GM12801 (cell line): ENCODE results near the gene LRGUK.

Experiments
- TF ChIP-seq, protein P1 (sequence below): IDR thresholded peaks from one replicate; pipeline ENCODE4 v1.5.1; 2011; ENCODE audit warnings: control low read depth; ENCODE audit not compliant: insufficient read length; ENCODE audit errors: extremely low read depth

Gene LRGUK, protein sequence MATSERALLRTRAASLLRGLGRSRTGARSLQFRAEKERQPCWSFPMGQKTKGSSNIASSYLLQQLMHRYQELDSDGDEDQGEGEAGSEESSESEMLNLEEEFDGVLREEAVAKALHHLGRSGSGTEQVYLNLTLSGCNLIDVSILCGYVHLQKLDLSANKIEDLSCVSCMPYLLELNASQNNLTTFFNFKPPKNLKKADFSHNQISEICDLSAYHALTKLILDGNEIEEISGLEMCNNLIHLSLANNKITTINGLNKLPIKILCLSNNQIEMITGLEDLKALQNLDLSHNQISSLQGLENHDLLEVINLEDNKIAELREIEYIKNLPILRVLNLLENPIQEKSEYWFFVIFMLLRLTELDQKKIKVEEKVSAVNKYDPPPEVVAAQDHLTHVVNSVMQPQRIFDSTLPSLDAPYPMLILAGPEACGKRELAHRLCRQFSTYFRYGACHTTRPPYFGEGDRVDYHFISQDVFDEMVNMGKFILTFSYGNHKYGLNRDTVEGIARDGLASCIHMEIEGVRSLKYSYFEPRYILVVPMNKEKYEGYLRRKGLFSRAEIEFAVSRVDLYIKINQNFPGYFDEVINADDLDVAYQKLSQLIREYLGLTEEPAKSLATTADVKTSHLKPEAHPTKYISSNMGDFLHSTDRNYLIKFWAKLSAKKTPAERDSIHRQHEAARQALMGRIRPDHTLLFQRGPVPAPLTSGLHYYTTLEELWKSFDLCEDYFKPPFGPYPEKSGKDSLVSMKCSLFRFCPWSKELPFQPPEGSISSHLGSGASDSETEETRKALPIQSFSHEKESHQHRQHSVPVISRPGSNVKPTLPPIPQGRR

DNA sequence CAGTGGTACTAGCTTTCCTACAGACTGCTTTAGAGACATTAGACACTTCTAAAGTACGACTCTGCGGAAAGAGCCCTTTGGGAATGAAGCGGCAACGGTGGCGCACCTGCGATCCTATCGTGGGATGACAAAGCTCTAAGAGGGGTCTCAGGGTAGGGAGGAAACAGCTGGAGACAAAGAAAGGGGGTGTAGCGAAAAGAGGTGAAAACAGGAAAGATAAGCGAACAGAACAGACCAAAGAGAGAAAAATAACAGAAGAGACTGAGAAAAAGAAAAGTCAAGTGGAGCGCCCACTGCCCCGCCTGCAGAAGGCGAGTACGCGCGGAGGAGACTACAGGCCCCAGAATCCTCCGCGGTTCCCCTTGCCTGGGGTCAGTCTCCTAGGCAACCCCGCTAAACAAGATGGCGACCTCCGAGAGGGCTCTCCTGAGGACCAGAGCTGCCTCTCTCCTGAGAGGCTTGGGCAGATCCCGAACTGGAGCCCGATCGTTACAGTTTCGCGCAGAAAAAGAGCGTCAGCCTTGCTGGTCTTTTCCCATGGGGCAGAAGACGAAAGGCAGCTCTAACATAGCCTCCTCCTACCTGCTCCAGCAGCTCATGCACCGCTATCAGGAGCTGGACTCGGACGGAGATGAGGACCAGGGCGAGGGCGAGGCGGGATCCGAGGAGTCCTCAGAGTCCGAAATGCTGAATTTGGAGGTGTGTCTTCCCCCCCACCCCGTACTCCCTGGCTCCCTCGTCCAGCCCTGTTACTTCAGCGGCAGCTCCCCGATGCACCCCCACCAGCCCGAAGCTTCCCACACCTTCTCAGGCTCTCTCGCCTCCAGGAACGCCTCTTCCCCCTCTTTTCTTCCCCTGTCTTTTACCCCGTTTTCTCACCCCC lies at the start of gene LRGUK:
TSS of gene LRGUK (plus strand) at position 375 of the 883 bp plus-strand sequence. CDS start at position 403, 28 bp downstream.
- TF ChIP-seq, protein P1, sequence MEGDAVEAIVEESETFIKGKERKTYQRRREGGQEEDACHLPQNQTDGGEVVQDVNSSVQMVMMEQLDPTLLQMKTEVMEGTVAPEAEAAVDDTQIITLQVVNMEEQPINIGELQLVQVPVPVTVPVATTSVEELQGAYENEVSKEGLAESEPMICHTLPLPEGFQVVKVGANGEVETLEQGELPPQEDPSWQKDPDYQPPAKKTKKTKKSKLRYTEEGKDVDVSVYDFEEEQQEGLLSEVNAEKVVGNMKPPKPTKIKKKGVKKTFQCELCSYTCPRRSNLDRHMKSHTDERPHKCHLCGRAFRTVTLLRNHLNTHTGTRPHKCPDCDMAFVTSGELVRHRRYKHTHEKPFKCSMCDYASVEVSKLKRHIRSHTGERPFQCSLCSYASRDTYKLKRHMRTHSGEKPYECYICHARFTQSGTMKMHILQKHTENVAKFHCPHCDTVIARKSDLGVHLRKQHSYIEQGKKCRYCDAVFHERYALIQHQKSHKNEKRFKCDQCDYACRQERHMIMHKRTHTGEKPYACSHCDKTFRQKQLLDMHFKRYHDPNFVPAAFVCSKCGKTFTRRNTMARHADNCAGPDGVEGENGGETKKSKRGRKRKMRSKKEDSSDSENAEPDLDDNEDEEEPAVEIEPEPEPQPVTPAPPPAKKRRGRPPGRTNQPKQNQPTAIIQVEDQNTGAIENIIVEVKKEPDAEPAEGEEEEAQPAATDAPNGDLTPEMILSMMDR: no peak

DNA sequence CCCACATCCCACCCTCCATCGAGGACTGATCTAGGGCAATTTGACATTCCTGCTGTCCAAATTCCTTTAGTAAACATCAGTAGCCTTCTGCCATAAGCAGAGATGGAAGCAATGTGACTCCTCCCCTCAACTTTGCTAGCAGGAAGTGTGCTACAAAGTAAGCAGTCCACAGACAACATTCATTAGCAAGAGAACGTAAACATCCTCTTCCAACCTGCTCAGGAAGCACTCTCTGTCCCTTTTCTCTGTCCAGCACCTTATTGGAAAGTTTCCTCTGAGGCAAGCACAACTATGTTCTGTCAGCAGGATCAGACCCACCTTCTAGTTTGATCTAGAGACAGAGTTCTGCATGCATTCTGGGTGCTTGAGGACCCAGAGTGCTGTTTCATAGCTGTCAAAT lies 48.1 kb upstream of the LRGUK start:
- TF ChIP-seq, protein P1: no peak

DNA sequence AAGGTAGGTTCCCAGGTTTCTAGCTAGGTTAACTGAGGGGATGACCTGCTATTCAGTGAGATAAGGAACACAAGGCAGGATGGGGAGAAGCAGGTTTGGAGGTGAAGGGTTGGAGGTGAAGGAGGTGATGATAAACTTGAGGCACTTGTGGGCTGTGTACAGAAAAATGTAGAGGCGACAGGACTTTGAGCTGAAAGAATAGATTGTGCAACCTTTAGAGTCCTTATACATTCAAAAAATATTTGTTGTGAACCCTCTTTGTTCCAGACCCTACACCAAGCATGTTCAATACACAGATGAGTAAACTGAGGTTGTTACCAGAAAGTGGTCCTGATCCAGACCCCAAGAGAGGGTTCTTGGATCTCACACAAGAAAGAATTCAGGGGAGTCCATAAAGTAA lies 45.4 kb upstream of the LRGUK start:
- TF ChIP-seq, protein P1: no peak

DNA sequence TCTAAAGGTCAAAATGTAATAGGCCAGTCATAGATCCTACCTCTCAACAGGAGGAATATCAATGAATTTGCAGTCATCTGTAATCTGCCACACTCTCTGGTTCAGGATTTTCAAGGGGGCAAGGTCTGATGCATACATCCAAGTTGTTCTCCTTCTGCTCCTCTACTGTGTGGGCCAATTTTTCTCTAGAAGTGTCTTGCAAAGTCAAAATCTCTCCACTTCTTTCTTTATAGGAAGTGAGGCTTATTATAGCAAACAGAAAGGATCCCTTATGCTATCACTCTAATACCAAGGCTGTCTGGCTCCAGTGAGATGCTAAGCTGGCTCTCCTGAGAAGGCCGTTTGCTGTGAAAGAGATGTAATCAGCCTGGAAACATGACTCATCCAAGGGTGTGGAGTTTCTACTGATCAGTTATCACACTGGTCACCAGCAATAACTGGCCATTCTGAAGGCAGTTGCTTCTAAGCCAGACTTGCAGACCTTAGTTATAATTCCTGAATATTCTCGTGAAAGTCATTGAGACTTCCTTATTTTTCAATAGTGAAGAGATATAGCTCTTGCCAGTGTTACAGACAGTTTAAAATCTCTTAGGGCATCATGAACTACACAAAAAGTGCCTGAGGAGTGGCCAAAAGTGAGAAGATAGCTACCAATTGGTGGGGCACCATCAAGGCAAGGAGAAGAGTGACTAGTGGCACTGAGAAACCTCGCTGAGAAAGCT lies 43.2 kb upstream of the LRGUK start:
- TF ChIP-seq, protein P1: no peak

DNA sequence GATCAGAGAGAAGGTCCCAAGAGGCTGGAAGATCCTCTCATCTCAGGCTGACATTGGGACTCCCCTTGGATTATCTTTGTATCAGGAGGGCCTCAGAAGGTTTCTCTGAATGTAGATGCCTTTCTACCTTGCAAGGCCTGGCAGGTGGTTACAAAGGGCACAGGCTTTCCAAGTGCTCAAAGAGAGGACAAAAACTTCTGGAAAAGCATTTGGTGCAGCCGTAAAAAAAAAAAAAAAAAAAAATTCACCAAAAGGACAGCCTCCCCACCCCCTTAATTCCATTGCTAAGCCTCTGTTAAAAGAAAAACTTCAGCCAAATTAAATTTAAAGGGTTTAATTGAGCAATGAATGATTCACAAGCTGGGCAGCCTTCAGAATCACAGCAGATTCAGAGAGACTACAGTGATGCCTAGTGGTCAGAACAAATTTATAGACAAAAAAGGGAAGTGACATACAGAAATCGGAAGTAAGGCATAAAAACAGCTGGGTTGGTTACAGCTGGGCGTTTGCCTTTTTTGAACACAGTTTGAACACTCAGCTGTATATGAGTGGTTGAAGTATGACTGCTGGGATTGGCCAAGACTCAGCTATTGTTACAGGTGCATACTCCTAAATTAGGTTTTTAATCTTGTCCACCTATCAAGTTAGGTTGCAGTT lies 42.5 kb upstream of the LRGUK start:
- TF ChIP-seq, protein P1: no peak

DNA sequence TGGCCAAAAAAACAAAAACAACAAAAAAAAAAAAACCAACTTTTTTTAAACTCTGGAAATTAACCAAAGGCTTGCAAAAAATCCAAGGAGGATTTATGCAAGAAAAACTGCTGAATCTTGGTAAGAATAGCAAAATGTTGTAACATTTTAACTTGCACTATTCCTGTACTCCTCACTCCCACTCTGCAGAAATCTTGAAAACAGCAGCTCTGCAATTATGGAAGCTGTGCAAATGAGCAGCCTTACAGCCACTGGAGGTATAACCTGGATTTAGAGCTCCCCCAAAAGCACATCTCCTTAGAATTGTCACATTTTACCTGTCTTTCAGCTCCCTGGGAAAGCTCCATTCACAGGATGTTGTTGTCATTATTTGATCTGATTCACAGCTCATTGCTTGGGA lies 41.8 kb upstream of the LRGUK start:
- TF ChIP-seq, protein P1: no peak
